Measurements from ENCODE around the gene ODAD3.
A peak's percentile ranks its signal among the peaks of the same experiment; 100 is the strongest.
"Not testable (repeated sequence)": the region's sequence is repeated elsewhere in the genome, so short reads cannot be mapped to it uniquely, and the experiment has no call there.

ODAD3 gene

DNA sequence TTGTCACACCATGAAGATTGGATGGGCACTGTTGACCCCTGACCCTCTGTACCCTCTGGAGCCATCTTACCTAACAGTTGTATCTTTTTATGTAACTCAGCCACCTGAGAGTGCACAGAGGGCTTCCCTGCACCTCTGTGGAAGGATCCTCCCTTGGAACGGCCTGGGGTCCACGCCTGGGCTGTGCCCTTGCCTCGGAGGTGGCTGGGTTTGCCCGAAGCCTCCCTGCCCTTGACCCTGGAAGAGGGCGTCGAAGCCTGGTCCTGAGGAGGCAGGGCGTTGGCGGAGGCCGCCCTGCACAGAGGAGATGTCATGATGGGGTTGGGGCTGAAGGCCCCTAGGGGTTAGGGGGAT lies 241 bp downstream of the ODAD3 start:
- no peak for DNase-seq

- not testable (repeated sequence) for DNase-seq
Measured at GRCh38 chr19:11433526-11433925, 1.4 kb downstream of the ODAD3 start.

- DNase-seq = no peak
Measured at GRCh38 chr19:11426656-11427055, 8.3 kb downstream of the ODAD3 start.

DNA sequence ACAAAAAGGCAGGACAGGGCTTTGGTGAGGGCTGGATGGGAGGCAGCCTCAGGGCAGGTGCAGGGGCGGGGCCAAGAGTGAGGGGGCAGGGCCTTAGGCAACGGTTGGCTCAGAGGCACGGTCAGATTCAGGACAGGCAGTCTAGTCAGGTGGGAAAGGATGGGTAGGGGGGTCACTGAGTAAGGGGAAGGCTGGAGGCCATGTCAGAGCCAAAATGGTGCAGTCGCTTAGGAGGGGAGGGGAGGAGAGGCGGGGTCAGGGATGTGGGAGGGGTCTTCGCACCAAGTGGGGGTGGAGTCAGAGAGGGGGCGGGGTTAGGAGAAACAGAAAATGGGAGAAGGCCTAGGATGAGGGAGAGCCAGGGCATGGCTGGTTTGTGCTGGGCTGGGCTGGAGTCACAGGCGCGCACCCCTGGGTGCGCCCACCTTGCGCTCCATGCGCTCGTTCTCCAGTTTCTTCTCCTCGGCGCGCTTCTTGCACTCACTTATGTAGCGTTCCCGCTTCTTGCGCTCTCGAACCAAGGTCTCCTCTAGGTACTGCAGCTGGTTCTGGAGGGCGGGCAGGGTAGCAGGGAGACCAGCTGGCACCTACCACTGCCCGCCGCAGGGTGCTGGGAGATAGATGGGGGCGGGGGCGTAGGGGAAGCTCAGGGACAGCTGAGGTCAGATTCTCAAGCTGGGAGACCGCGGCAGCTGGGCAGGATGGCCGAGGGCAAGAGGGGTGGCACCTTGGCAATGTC lies 9.0 kb downstream of the ODAD3 start:
- no peak for DNase-seq

- DNase-seq = no peak
Measured at GRCh38 chr19:11423791-11424181, 11.1 kb downstream of the ODAD3 start.

DNA sequence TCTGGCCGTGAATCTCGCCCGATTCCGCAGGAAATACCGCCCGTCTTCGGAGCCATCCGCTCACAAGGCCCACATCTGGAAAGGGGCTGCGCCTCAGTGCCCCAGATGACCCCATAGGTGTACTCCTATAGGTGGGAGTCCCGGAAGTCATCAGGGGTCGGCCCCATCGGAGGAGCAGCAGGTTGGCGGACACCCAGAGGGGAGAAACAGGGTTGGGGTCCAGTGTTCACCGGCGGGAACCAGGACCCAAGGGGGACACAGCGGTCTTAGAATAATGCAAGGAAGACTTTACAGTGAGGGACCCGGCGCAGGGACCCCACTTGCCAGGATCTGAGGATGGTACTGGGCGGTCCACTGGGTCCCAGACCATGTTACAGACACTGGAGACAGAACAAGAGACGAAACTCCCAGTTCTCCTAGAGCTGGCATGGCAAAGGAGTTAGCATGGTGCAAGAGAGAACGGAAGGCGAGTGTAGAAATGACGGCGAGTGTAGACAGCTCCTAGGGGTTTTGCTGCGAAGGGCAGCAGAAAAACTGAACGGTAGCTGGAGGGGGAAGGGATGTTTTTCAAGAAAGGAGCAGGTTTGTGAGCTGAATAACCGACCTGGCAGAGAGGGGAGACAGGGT lies 11.6 kb downstream of the ODAD3 start:
- DNase-seq = no peak

DNA sequence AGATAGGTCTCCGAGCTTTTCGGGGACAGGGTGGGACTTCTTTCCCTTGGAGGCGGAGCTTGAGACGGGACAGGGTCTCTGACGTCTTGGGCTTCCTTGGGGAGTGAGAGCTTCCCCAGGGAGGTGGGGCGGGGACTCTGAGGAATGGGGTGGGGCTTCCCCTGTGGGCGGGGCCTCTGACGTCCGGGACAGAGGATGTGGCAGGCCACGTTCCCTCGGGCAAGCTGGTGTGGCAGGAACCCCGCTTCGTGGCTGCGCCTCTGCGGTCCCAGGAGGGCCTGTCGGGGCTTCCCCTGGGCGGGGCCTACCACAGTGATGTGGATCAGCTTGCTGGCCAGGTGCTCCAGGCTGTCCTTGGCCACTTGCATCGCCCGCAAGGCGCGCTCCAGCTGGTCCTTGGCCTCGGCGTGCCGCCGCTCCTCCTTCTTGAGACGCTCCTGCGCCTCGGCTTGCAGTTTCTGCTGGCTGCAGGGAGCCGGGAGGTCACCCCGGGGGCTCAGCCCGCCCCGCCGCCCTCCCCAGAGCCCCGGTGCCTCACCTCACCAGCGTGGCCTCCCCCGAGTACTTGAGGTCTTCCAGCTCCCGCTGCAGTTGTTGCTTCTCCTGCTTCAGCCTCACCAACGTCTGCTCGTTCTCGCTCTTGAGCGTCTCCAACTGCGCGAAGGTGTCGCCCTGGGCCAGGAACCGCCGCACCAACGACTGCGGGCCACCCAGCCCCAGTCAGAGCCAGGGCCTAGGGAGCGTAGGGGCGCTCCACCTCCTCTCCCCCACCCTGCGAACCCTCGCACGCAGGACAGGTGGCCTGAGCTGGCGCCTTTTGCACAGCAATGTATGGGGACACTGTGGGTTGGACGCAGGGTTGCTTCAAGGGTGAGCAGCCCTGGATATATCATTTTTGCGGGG lies 12.5 kb downstream of the ODAD3 start:
- peak; percentile 93 for DNase-seq

- peak; percentile 83 for DNase-seq
Measured at GRCh38 chr19:11421371-11422098, 13.4 kb downstream of the ODAD3 start.

DNA sequence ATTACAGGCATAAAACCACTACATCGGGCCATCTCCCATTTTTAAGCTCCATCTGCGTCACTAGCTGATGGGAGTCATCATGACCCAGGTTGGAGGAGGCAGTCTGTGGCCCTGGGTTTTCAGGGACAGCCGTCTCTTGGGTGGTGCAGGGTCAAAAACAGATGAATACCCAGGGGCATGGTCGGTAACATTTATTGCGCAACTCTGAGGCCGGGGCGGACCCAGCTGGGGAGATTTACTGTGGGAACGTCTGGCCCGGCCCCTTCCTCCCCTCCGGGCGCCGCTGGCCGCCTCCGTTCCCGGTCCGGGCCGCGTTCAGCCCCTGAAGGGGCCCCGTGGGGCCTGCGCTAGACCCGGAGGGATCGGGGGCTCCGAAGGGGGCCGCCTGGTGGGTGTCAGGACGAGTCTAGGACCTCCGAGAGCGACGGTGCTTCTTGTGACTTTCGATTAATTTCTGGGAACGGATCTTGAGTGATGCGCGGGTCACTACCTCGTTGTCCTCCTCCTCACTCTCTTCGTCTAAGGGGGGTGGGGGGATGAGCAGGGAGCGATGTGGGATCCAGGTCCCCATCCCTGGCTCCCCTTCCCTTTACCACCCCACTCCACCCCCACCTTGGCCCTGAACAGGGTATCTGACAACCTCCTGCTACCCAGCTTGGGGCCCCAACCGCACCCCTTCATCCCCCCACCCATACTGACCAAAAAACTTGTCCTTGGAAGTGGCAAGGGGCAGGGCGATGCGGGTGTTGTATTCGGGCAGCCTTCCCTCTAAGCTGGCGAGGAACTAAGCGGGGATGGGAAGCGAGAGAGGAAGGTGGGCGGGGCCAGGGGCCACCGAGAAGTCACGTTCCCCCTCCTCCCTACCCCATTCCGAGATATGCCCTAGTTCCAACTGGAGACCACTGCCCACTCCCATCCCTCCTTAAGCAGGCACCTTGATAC lies 14.2 kb downstream of the ODAD3 start:
- DNase-seq = peak; percentile 70

DNA sequence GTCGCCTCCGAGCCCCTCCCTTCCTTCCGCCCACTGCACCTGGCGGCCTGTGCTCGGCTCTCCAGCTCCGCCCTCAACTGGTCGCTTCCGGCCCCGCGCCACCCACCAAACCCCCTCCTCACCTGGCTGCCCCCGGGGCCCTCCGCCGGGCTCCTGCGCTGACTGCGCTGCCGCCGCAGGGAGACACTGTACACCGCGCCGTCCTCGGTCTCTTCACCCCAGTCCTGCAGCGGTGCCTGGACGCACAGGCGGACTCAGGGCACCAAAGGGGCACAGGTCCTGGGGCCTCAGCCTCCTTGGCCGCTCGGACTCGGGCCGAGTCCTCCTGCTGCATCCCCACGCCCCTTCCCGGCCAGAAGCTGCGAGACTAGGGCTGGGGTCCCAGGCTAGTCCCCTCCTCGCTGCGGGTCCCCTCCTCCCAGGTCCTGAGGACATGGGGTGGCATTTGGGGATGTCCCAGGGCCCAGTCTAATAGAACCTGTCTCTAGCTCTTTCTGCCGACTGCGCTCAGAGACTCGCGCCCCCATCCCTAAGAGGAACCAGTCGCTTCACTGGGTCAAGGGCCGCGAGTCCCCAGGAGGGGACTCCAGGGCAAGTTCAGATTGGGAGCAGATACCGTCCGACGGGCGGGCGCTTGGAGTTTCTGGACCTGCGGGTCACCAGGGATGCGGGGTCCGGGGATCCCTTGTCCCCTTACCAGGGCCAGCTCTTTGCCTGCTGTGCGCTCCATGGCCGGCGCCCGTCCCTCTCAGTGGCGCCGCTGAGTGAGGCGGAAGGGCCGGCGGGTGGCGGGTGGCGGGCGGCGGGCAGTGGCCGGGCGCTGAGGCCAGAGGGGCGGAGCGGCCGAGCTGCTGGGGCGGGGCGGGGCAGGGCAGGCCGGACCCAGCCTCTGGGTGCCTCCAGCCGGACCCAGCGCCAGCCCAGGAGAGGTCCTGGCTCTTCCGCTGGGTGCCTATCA lies 16.1 kb downstream of the ODAD3 start, which contains the start of gene RGL3:
Gene RGL3 (minus strand): TSS at position 766 of the 958 bp plus-strand sequence. CDS start 36 bp downstream, at position 730.
- peak; percentile 89 for DNase-seq

- no peak for DNase-seq
Measured at GRCh38 chr19:11418094-11418548, 16.8 kb downstream of the ODAD3 start.

DNA sequence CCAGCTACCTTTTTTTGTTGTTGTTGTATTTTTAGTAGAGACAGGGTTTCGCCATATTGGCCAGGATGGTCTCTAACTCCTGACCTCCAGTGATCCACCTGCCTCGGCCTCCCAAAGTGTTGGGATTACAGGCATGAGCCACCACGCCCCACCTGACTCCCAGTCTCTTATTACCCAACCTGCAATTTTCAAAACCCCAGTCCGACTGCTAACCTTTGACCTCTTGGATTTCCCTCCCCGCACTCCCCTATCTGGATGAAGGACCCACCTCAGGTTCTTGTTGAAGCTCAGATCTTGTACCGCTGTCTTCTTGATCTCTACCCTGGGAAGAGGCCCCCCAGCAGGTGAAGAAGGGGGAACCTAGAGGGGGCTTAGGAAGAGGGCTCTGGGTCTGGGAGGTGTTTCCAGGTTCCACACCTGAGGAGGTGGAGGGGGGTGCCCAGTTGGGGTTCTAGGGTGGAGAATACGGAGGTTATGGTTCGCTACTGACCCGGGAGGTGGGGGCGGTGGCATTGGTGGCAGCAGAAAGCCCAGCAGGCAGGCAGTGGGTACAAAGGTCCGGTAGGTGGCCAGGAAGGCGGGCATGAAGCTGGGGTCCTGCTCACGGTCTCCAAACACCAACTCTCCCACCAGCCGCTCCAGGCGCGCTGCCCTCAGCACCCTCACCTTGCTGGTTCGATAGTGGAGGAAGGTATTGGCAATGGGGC lies 18.4 kb downstream of the ODAD3 start:
- no peak for DNase-seq

DNA sequence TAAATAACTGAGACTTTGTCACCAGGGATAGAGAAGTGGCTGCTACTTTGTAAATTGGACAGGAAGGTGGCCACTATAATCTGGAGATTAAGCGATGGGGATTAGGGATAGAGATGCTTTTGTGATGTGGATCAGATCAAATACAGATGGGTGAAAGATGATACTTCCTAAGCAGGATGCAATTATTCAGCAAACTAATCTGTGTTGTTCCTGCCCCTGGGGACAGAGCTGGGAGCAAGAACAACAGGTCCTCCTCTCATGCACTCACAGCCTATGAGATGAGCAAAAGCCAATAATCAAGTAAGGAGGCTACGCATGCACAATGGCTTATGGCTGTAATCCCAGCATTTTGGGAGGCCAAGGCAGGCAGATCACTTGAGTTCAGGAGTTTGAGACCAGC lies 20.4 kb downstream of the ODAD3 start:
- DNase-seq = no peak

DNA sequence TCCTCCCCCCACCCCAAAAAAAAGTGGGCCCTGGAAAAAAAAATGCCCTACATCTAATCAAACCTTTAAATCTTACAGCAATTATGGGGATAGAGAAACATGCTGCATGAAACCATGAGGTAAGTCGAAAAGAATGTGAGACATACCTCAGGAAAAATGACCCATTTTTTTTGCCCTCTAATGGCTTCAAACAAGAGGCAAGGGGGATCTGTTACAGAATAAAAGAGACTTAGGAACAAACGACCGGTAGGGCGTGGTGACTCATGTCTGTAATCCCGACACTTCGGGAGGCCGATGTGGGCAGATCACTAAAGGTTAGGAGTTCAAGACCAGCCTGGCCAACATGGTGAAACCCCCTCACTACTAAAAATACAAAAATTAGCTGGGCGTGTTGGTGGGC lies 24.2 kb downstream of the ODAD3 start:
- peak; percentile 73 for DNase-seq

DNA sequence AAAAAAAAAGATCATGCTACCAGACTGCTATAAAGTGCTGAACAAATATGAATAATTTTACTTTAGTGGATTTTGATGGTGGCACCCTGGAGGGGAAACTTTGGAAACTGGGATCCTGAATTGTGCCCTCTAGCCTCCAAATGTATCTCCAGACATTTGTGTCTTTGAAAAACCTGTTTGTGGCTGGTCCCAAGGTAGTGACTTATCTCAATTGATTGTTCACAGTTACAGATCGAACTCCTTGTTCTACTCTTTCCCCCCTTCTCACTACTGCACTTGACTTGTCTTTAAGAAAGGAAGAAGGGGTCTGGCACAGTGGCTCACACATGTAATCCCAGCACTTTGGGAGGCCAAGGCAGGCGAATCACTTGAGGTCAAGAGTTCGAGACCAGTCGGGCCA lies 26.3 kb downstream of the ODAD3 start:
- no peak for DNase-seq

DNA sequence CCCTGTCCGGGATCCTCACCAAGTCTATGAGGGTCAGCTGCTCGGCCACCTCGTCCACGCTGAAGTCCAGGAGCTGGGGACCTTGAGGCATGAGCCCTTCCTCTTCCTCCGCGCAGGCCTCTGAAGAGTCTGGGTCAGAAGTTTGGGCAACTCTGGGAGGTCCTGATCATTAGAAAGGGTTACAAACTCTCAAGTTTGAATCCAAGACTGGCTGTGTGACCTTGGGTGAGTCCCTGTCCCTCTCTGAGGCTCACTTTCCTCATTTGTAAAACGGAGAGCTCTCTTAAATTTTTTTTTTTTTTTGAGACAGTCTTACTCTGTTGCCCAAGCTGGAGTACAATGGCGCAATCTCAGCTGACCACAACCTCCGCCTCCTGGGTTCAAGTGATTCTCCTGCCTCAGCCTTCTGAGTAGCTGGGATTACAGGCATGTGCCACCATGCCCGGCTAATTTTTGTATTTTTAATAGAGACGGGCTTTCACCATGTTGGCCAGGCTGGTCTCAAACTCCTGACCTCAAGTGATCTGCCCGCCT lies 28.2 kb downstream of the ODAD3 start:
- DNase-seq = not testable (repeated sequence)

- DNase-seq = peak; percentile 67
Measured at GRCh38 chr19:11405846-11406643, 28.9 kb downstream of the ODAD3 start.

- DNase-seq = no peak
Measured at GRCh38 chr19:11404588-11405222, 30.2 kb downstream of the ODAD3 start.

Measured in islet precursor cell (in vitro differentiated cells).